ENCODE results near the gene DNAJB9.
A peak's percentile ranks its signal among the peaks of the same experiment; 100 is the strongest.

DNAJB9 gene

GRCh38 chr7:108570146-108570755, 577 bp downstream of the DNAJB9 start:
- DNase-seq = peak; percentile 58

- no peak for DNase-seq
Observed at GRCh38 chr7:108572480-108572879, 2.8 kb downstream of the DNAJB9 start.

GRCh38 chr7:108575156-108575555, 5.5 kb downstream of the DNAJB9 start:
- DNase-seq = no peak

- DNase-seq = no peak
Observed at GRCh38 chr7:108576116-108576515, 6.4 kb downstream of the DNAJB9 start.

- no peak for DNase-seq
Observed at GRCh38 chr7:108578937-108579336, 9.3 kb downstream of the DNAJB9 start.

GRCh38 chr7:108580298-108580697, 10.6 kb downstream of the DNAJB9 start:
- DNase-seq = no peak

GRCh38 chr7:108581655-108582491, 12.2 kb downstream of the DNAJB9 start:
- no peak for DNase-seq

DNA sequence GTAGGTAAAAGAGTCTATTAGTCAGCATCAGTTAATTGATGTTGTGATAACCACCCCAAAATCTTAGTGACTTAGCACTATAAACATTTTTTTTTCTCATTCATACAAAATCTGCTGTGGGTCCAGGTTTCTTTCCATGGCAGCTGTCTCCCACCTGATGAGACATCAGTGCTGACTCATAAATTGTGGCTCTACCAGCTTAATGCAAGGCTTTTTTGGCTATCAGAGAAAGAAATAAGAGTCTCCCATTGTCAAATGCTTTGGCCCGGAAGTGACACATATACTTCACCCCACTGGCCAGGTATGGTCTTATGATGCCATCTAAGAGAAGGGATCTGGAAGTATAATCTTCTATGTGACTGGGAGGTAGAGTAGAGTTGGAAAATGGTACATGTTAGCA, 14.5 kb downstream of the DNAJB9 start:
- no peak for DNase-seq

GRCh38 chr7:108585843-108586242, 16.2 kb downstream of the DNAJB9 start:
- DNase-seq = no peak

DNA sequence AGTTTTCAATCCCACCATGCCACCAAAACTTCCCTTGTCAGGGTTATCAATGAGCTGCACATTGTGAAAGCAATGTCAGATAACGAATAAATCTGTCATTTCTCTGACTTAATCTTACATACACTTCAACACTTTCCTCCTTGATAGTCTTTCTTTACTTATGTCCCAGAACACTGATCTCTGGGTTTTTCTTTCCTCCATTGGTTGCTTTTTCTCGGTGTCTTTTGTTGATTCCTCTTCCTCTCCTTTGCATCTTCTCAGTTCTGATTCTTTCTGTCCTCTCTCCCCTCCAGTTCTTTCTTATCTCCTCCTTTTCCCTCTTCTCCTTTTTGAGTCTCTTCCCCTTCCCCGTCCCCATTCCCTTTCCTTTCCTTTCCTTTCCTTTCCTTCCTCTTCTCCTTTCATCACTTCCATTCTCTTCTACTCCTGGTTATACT, 16.6 kb downstream of the DNAJB9 start:
- DNase-seq = no peak

DNA sequence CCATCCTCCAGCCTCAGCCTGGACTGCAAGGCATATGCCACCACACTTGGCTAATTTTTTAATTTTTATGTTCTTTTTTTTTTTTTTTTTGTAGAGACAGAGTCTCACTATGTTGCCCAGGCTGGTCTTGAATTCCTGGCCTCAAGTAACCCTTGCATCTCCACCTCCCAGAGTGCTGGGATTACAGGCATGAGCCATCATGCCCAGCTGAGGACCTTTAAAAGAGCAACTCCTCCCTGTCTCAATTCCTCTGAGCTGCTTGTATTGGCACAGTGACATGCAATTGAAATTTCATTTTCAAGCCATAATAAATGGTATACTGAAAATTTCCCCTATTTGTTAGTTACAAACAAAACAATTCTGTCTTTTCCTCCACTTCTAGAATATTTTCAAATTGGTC, 19.5 kb downstream of the DNAJB9 start:
- no peak for DNase-seq

DNA sequence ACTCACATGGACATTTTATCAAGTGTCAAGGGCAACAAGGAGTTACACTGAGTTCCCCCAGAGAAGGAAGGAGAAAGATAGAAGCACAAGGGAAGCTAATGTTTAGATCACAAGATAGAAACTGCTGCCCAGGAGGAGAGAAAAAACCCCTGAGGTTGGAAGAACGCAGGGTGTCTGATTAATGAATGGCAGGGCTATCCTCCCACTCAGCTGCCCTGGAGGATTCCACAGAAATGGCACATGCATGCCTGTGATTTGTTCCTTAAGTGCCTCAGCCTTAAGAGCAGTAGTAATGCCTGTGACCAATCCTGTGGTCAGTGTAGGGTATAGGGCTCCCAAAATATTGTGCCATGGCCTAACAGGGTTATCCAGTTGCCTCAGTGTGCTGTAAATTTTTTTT, 20.2 kb downstream of the DNAJB9 start:
- no peak for DNase-seq

DNA sequence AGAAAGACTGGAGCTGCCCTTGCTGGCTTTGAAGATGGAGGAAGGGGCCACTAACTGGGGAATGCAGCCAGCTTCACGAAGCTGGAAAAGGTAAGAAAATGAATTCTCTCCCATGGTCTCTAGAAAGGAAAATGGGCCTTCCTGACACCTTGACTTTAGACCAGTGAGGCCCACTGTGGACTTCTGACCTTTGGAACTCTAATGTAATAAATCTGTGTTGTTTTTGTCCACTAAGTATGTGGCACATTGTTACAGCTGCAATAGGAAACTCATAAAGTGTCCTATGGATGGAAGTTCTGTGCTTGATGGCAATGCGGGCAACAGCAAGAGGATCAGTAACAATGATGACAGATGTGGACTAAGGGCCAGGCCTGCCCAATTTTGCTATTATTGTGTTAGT, 20.9 kb downstream of the DNAJB9 start:
- DNase-seq = no peak

- peak; percentile 46 for DNase-seq
Observed at GRCh38 chr7:108592646-108593201, 23.1 kb downstream of the DNAJB9 start.

GRCh38 chr7:108596560-108596959, 26.9 kb downstream of the DNAJB9 start:
- no peak for DNase-seq

- DNase-seq = peak; percentile 46
Observed at GRCh38 chr7:108598153-108598552, 28.5 kb downstream of the DNAJB9 start.

DNA sequence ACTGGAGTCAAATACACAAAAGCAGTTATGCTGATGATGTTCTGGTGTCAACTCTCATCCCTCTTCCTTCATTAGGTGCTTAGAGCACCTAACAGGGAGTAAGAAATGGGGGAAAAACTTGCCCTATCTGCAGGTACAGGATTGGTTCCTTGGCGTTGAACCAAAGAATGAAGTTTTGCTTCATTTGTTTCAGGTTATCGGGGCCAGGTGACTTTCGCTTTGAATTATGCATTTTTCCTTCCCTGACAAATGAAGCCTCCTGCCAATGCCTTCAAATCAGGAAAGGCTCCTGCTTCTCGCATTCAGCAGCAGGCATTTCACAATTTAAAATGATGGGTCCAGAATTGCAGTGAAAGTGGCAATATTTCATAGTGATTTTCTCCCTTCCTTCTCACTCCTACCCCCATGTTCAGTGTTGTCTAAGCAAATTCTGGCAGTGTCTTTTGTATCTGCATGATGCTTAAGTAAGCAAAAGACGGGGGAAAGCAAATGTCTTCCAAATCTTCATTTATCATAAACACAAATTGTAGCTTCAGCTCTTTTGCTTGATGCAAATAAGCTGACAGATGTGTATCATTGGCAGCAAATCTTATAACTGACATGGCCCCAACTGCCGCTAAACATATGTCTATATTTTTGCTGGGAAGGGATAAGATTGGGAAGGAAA, 29.4 kb downstream of the DNAJB9 start:
- no peak for DNase-seq

DNA sequence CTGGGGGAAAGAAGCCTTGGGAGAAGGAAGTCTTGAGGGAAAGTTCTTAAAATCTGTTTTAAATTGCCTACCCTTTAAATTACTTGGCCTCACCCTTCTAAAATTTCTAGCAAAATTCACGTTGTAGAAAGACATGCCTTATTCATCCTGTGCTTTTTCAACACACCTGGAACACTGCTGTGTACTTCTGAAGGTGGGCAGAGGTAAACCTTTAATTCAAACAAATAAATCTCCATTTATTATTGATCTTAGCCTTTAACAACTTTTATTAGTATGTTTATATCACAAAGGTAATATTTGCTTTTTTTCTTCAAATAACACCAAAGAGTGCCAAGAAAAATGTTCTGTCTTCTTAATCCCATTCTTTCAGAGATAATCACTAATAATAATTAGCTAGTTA, 30.7 kb downstream of the DNAJB9 start:
- DNase-seq = no peak

GRCh38 chr7:108603656-108604306, 34.1 kb downstream of the DNAJB9 start:
- no peak for DNase-seq

GRCh38 chr7:108604307-108605077, 34.8 kb downstream of the DNAJB9 start:
- DNase-seq = no peak

DNA sequence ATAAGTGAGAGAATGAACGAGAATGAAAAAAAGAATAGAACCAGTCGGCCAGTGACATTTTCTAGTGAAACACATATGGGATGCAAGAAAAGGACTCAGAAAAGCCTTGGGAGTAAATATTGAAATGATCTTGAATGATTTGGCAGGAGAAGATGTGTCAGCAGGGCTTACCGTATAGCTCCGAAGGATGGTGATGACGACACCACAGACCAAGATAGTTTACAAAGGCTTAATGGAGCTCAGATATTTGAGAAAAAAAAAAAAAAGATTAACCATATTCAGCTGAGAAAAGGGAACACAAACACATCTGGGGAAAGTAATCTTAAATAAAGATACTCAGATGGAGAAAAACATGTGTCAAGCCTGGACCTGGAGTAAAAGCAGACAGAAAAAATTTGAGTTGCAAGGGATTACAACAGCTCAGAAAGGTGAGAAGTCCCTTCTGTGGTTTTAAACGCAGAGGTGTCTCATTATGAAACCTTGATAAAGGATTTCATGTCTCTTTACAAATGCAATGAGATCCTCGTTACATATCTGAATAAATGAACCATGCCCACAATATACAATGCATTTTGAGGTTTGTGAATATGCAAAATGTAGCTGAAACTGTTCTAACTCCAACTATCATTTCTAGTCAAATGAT, 36.0 kb downstream of the DNAJB9 start:
- DNase-seq = no peak

GRCh38 chr7:108609643-108610042, 40.0 kb downstream of the DNAJB9 start:
- no peak for DNase-seq
